GM23338 (cell line): ENCODE measurements around the gene OBP2A. TPM values are rescaled to one million over a fixed set of nuclear protein-coding genes. Genes with fewer than 3 reads are reported as not detected.

Source experiments
- ATAC-seq: fragments of 200-7000 bp; cut with Tn5 transposase; 3 replicates; pipeline ENCODE4 v1.9.1; 2020
- DNase-seq: peaks from one replicate; pipeline ENCODE4 v3.0.0-alpha.2; 2015; ENCODE audit warnings: low spot score
- H2AFZ ChIP-seq: fragments of 200-600 bp; sonication (generic); 2 replicates; pipeline ENCODE4 v1.8.0; 2016; ENCODE audit warnings: antibody characterized with exemption, mild to moderate bottlenecking, moderate library complexity
- H3F3A ChIP-seq: fragments of 200-600 bp; sonication (generic); replicated peaks from 2 replicates; pipeline ENCODE4 v1.8.0; 2017; ENCODE audit warnings: antibody characterized with exemption, mixed run types, low read depth
- H3K27ac ChIP-seq: fragments of 200-600 bp; sonication (generic); 2 replicates; pipeline ENCODE4 v1.6.1; 2016; ENCODE audit warnings: low read depth
- H3K27me3 ChIP-seq: fragments of 200-600 bp; sonication (generic); 2 replicates; pipeline ENCODE4 v1.8.0; 2016; ENCODE audit warnings: mild to moderate bottlenecking, mixed run types, moderate library complexity; ENCODE audit not compliant: insufficient read depth
- H3K36me3 ChIP-seq: fragments of 200-600 bp; sonication (generic); 2 replicates; pipeline ENCODE4 v1.8.0; 2016; ENCODE audit warnings: mild to moderate bottlenecking; ENCODE audit not compliant: insufficient read depth
- H3K4me1 ChIP-seq: fragments of 200-600 bp; sonication (generic); 2 replicates; pipeline ENCODE4 v1.8.0; 2016; ENCODE audit warnings: mild to moderate bottlenecking, moderate library complexity; ENCODE audit not compliant: insufficient read depth
- H3K4me2 ChIP-seq: fragments of 200-600 bp; sonication (generic); 2 replicates; pipeline ENCODE4 v1.7.1; 2017; ENCODE audit warnings: mixed run types
- H3K4me3 ChIP-seq: fragments of 200-600 bp; sonication (generic); 2 replicates; pipeline ENCODE4 v1.6.1; 2016; ENCODE audit warnings: mixed run types
- H3K79me2 ChIP-seq: fragments of 200-600 bp; sonication (generic); replicated peaks from 2 replicates; pipeline ENCODE4 v1.8.0; 2017; ENCODE audit warnings: mild to moderate bottlenecking; ENCODE audit not compliant: insufficient read depth
- H3K9me2 ChIP-seq: fragments of 200-600 bp; sonication (generic); 2 replicates; pipeline ENCODE4 v1.8.0; 2017; ENCODE audit not compliant: insufficient read depth
- H4K20me1 ChIP-seq: fragments of 200-600 bp; sonication (generic); replicated peaks from 2 replicates; pipeline ENCODE4 v1.8.0; 2017; ENCODE audit warnings: mild to moderate bottlenecking; ENCODE audit not compliant: insufficient read depth
- H3K27ac Mint-ChIP-seq: 2 replicates; pipeline ENCODE4 v1.8.0; 2020; ENCODE audit warnings: inconsistent platforms, mild to moderate bottlenecking, moderate library complexity, mixed read lengths
- H3K27me3 Mint-ChIP-seq: 3 replicates; pipeline ENCODE4 v1.8.0; 2022; ENCODE audit warnings: low read depth, mild to moderate bottlenecking, moderate library complexity, mixed read lengths, inconsistent platforms; ENCODE audit not compliant: insufficient read depth, poor library complexity
- H3K36me3 Mint-ChIP-seq: 3 replicates; pipeline ENCODE4 v1.8.0; 2021; ENCODE audit warnings: low read depth, mild to moderate bottlenecking, inconsistent platforms, moderate library complexity, mixed read lengths
- H3K4me1 Mint-ChIP-seq: 3 replicates; pipeline ENCODE4 v1.8.0; 2020; ENCODE audit warnings: mild to moderate bottlenecking, inconsistent platforms, mixed read lengths
- H3K4me3 Mint-ChIP-seq: 3 replicates; pipeline ENCODE4 v1.8.0; 2021; ENCODE audit warnings: moderate library complexity, mild to moderate bottlenecking, inconsistent platforms, mixed read lengths
- H3K9me3 Mint-ChIP-seq: 3 replicates; pipeline ENCODE4 v1.8.0; 2020; ENCODE audit warnings: moderate library complexity, mild to moderate bottlenecking, inconsistent platforms, mixed read lengths
- CREB1 ChIP-seq: fragments of 250-450 bp; sonication (Bioruptor Pico); IDR thresholded peaks from 2 replicates; pipeline ENCODE4 v1.5.0; 2020; ENCODE audit warnings: low read depth, mild to moderate bottlenecking, moderate library complexity
- EZH2 ChIP-seq: fragments of 200-600 bp; sonication (generic); IDR thresholded peaks from one replicate; pipeline ENCODE4 v1.8.0; 2017; ENCODE audit warnings: antibody characterized with exemption, mild to moderate bottlenecking, low read depth; ENCODE audit not compliant: unreplicated experiment
- JUNB ChIP-seq: IDR thresholded peaks from one replicate; pipeline ENCODE4 v1.6.1; 2016; ENCODE audit warnings: antibody characterized with exemption; ENCODE audit not compliant: unreplicated experiment
- NANOG ChIP-seq: IDR thresholded peaks from 2 replicates; pipeline ENCODE4 v1.6.1; 2016; ENCODE audit warnings: antibody characterized with exemption, borderline replicate concordance
- POLR2AphosphoS5 ChIP-seq: IDR thresholded peaks from 2 replicates; pipeline ENCODE4 v1.6.1; 2016; ENCODE audit warnings: antibody characterized with exemption, low read depth
- STAT1 ChIP-seq: IDR thresholded peaks from one replicate; pipeline ENCODE4 v1.6.1; 2016; ENCODE audit warnings: antibody characterized with exemption; ENCODE audit not compliant: unreplicated experiment
- ZNF114 ChIP-seq: fragments of 250-450 bp; sonication (Bioruptor Pico); IDR thresholded peaks from 2 replicates; pipeline ENCODE4 v1.5.0; 2020; ENCODE audit warnings: mild to moderate bottlenecking, moderate library complexity
- ZNF331 ChIP-seq: fragments of 250-450 bp; sonication (Bioruptor Pico); IDR thresholded peaks from 2 replicates; pipeline ENCODE4 v1.5.0; 2020; ENCODE audit warnings: low read depth, mild to moderate bottlenecking, moderate library complexity
- polyA plus RNA-seq: library from polyadenylated mRNA; unstranded; fragments of >200 nt; fragmentation: Nextera tagmentation; extraction: Ambion mirVana; gene quantifications from 2 replicates; pipeline ENCODE4 v1.2.1, GENCODE V29; 2016
- total RNA-seq: library from RNA; depleted of rRNA; stranded (reverse); fragments of >200 nt; shearing (Covaris generic); gene quantifications from 2 replicates; pipeline ENCODE4 v1.2.3, GENCODE V29; 2014
- TF ChIP-seq, protein P1 (sequence below), 2 experiments: fragments of 200-600 bp in 1 of 2; sonication (generic) in 1 of 2; conservative IDR thresholded peaks; 2 replicates each; pipeline versions ENCODE4 v1.5.1 to v1.6.1; 2016 to 2017; ENCODE audit warnings: antibody characterized with exemption in 2 of 2, low read depth in 2 of 2, mild to moderate bottlenecking in 2 of 2, moderate library complexity in 1 of 2
- TF ChIP-seq, protein P2 (sequence below): fragments of 250-450 bp; sonication (Bioruptor Pico); IDR thresholded peaks from 2 replicates; pipeline ENCODE4 v1.5.0; 2020; ENCODE audit warnings: mild to moderate bottlenecking, moderate library complexity
- TF ChIP-seq, protein P3 (sequence below): IDR thresholded peaks from one replicate; pipeline ENCODE4 v1.6.1; 2018; ENCODE audit warnings: antibody characterized with exemption; ENCODE audit not compliant: unreplicated experiment

The OBP2A gene
- total and polyA plus RNA-seq, 2 experiments from 2014 or later: not detected

- TF ChIP-seq CREB1: no peak
- TF ChIP-seq, protein P1, sequence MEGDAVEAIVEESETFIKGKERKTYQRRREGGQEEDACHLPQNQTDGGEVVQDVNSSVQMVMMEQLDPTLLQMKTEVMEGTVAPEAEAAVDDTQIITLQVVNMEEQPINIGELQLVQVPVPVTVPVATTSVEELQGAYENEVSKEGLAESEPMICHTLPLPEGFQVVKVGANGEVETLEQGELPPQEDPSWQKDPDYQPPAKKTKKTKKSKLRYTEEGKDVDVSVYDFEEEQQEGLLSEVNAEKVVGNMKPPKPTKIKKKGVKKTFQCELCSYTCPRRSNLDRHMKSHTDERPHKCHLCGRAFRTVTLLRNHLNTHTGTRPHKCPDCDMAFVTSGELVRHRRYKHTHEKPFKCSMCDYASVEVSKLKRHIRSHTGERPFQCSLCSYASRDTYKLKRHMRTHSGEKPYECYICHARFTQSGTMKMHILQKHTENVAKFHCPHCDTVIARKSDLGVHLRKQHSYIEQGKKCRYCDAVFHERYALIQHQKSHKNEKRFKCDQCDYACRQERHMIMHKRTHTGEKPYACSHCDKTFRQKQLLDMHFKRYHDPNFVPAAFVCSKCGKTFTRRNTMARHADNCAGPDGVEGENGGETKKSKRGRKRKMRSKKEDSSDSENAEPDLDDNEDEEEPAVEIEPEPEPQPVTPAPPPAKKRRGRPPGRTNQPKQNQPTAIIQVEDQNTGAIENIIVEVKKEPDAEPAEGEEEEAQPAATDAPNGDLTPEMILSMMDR (conservative IDR thresholded peaks at IDR 0.05; ENCODE audit: low read depth in 2 of 2): no peak
Observed at GRCh38 chr9:135550344-135550918, 4.5 kb downstream of the OBP2A start (continued).

GRCh38 chr9:135551031-135551430, 5.1 kb downstream of the OBP2A start:
- no peaks in the 10 kb centered on the region for H4K20me1 ChIP-seq
- no peaks in the 10 kb centered on the region; the same call in 2 of the 3 replicates for H3K36me3 Mint-ChIP-seq
- H3K27me3 ChIP-seq: no peaks in the 10 kb centered on the region
- H3K4me1 Mint-ChIP-seq: no peaks in the 10 kb centered on the region
- ATAC-seq: no peak
- H3F3A ChIP-seq: no peaks in the 10 kb centered on the region
- no peak overlapping the region for H2AFZ ChIP-seq
- no peak overlapping the region for H3K4me3 ChIP-seq
- no peak for DNase-seq
- peaks cover 7% of the 10 kb centered on the region for H3K27me3 Mint-ChIP-seq
- H3K27ac ChIP-seq: no peak overlapping the region
- H3K4me1 ChIP-seq: no peaks in the 10 kb centered on the region; the same call in 1 of the 2 replicates
- H3K4me3 Mint-ChIP-seq: no peak overlapping the region; the same call in 2 of the 3 replicates
- H3K4me2 ChIP-seq: no peak overlapping the region
- H3K27ac Mint-ChIP-seq: no peak overlapping the region
- 0 out of 2 replicates have a peak, but pooled peaks cover 2% of the 10 kb centered on the region for H3K9me2 ChIP-seq
- peaks cover 5% of the 10 kb centered on the region; the same call in 1 of the 3 replicates for H3K9me3 Mint-ChIP-seq
- no peaks in the 10 kb centered on the region for H3K79me2 ChIP-seq
- H3K36me3 ChIP-seq: no peaks in the 10 kb centered on the region
- TF ChIP-seq NANOG: no peak
- TF ChIP-seq POLR2AphosphoS5: no peak
- no peak for TF ChIP-seq CREB1
- TF ChIP-seq ZNF331 (CRISPR knock-in tag): no peak
- TF ChIP-seq, protein P2, sequence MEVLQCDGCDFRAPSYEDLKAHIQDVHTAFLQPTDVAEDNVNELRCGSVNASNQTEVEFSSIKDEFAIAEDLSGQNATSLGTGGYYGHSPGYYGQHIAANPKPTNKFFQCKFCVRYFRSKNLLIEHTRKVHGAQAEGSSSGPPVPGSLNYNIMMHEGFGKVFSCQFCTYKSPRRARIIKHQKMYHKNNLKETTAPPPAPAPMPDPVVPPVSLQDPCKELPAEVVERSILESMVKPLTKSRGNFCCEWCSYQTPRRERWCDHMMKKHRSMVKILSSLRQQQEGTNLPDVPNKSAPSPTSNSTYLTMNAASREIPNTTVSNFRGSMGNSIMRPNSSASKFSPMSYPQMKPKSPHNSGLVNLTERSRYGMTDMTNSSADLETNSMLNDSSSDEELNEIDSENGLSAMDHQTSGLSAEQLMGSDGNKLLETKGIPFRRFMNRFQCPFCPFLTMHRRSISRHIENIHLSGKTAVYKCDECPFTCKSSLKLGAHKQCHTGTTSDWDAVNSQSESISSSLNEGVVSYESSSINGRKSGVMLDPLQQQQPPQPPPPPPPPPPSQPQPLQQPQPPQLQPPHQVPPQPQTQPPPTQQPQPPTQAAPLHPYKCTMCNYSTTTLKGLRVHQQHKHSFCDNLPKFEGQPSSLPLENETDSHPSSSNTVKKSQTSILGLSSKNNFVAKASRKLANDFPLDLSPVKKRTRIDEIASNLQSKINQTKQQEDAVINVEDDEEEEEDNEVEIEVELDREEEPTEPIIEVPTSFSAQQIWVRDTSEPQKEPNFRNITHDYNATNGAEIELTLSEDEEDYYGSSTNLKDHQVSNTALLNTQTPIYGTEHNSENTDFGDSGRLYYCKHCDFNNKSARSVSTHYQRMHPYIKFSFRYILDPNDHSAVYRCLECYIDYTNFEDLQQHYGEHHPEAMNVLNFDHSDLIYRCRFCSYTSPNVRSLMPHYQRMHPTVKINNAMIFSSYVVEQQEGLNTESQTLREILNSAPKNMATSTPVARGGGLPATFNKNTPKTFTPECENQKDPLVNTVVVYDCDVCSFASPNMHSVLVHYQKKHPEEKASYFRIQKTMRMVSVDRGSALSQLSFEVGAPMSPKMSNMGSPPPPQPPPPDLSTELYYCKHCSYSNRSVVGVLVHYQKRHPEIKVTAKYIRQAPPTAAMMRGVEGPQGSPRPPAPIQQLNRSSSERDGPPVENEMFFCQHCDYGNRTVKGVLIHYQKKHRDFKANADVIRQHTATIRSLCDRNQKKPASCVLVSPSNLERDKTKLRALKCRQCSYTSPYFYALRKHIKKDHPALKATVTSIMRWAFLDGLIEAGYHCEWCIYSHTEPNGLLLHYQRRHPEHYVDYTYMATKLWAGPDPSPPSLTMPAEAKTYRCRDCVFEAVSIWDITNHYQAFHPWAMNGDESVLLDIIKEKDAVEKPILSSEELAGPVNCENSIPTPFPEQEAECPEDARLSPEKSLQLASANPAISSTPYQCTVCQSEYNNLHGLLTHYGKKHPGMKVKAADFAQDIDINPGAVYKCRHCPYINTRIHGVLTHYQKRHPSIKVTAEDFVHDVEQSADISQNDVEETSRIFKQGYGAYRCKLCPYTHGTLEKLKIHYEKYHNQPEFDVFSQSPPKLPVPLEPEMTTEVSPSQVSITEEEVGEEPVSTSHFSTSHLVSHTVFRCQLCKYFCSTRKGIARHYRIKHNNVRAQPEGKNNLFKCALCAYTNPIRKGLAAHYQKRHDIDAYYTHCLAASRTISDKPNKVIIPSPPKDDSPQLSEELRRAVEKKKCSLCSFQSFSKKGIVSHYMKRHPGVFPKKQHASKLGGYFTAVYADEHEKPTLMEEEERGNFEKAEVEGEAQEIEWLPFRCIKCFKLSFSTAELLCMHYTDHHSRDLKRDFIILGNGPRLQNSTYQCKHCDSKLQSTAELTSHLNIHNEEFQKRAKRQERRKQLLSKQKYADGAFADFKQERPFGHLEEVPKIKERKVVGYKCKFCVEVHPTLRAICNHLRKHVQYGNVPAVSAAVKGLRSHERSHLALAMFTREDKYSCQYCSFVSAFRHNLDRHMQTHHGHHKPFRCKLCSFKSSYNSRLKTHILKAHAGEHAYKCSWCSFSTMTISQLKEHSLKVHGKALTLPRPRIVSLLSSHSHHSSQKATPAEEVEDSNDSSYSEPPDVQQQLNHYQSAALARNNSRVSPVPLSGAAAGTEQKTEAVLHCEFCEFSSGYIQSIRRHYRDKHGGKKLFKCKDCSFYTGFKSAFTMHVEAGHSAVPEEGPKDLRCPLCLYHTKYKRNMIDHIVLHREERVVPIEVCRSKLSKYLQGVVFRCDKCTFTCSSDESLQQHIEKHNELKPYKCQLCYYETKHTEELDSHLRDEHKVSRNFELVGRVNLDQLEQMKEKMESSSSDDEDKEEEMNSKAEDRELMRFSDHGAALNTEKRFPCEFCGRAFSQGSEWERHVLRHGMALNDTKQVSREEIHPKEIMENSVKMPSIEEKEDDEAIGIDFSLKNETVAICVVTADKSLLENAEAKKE: no peak
- TF ChIP-seq, protein P3, sequence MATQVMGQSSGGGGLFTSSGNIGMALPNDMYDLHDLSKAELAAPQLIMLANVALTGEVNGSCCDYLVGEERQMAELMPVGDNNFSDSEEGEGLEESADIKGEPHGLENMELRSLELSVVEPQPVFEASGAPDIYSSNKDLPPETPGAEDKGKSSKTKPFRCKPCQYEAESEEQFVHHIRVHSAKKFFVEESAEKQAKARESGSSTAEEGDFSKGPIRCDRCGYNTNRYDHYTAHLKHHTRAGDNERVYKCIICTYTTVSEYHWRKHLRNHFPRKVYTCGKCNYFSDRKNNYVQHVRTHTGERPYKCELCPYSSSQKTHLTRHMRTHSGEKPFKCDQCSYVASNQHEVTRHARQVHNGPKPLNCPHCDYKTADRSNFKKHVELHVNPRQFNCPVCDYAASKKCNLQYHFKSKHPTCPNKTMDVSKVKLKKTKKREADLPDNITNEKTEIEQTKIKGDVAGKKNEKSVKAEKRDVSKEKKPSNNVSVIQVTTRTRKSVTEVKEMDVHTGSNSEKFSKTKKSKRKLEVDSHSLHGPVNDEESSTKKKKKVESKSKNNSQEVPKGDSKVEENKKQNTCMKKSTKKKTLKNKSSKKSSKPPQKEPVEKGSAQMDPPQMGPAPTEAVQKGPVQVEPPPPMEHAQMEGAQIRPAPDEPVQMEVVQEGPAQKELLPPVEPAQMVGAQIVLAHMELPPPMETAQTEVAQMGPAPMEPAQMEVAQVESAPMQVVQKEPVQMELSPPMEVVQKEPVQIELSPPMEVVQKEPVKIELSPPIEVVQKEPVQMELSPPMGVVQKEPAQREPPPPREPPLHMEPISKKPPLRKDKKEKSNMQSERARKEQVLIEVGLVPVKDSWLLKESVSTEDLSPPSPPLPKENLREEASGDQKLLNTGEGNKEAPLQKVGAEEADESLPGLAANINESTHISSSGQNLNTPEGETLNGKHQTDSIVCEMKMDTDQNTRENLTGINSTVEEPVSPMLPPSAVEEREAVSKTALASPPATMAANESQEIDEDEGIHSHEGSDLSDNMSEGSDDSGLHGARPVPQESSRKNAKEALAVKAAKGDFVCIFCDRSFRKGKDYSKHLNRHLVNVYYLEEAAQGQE: no peak
- TF ChIP-seq STAT1: no peak
- TF ChIP-seq EZH2: no peak
- TF ChIP-seq ZNF114 (CRISPR knock-in tag): no peak
- no peak for TF ChIP-seq JUNB
- TF ChIP-seq, protein P1 (conservative IDR thresholded peaks at IDR 0.05; ENCODE audit: low read depth in 2 of 2): no peak
